OCI-LY1 (cell line): ENCODE results near the gene CHPF.

Experiments used
- H2AFZ ChIP-seq: fragments of 200-600 bp; sonication (generic), shearing (Covaris generic); 2 replicates; pipeline ENCODE4 v1.6.0; 2014; ENCODE audit warnings: antibody characterized with exemption, mild to moderate bottlenecking, low read length
- H3F3A ChIP-seq: fragments of 200-600 bp; sonication (generic), shearing (Covaris generic); 2 replicates; pipeline ENCODE4 v1.6.0; 2014; ENCODE audit warnings: mild to moderate bottlenecking, antibody characterized with exemption, low read length, moderate library complexity; ENCODE audit not compliant: insufficient read depth
- H3K27ac ChIP-seq: fragments of 200-600 bp; sonication (generic); 2 replicates; pipeline ENCODE4 v1.5.1; 2014; ENCODE audit warnings: low read length, mixed run types, mild to moderate bottlenecking, low read depth; ENCODE audit not compliant: poor library complexity, severe bottlenecking
- H3K27me3 ChIP-seq: fragments of 200-600 bp; sonication (generic); 2 replicates; pipeline ENCODE4 v1.6.0; 2014; ENCODE audit warnings: antibody characterized with exemption, mild to moderate bottlenecking, low read length, moderate library complexity; ENCODE audit not compliant: insufficient read depth
- H3K36me3 ChIP-seq: fragments of 200-600 bp; sonication (generic); 2 replicates; pipeline ENCODE4 v1.6.1; 2014; ENCODE audit warnings: mild to moderate bottlenecking, antibody characterized with exemption, low read length, moderate library complexity, mixed read lengths; ENCODE audit not compliant: insufficient read depth
- H3K4me1 ChIP-seq: fragments of 200-600 bp; sonication (generic); 2 replicates; pipeline ENCODE4 v1.5.1; 2014; ENCODE audit warnings: mild to moderate bottlenecking, low read length, moderate library complexity; ENCODE audit not compliant: insufficient read depth, severe bottlenecking
- H3K4me2 ChIP-seq: fragments of 200-600 bp; sonication (generic), shearing (Covaris generic); 2 replicates; pipeline ENCODE4 v1.6.1; 2014; ENCODE audit warnings: low read length
- H3K4me3 ChIP-seq: fragments of 200-600 bp; sonication (generic); 2 replicates; pipeline ENCODE4 v1.5.1; 2014; ENCODE audit warnings: low read length, low read depth, mild to moderate bottlenecking, mixed read lengths; ENCODE audit not compliant: poor library complexity, severe bottlenecking
- H3K79me2 ChIP-seq: fragments of 200-600 bp; shearing (Covaris generic); 2 replicates; pipeline ENCODE4 v1.6.1; 2016; ENCODE audit warnings: mixed run types, low read length, mixed read lengths; ENCODE audit not compliant: insufficient read depth
- H3K9ac ChIP-seq: fragments of 200-600 bp; sonication (generic), shearing (Covaris generic); 2 replicates; pipeline ENCODE4 v1.6.1; 2014; ENCODE audit warnings: mild to moderate bottlenecking, low read length, mixed read lengths
- H3K9me2 ChIP-seq: fragments of 200-600 bp; sonication (generic), shearing (Covaris generic); 2 replicates; pipeline ENCODE4 v1.6.1; 2014; ENCODE audit warnings: low read depth, mild to moderate bottlenecking, low read length, mixed read lengths
- H3K9me3 ChIP-seq: fragments of 200-600 bp; shearing (Covaris generic); 2 replicates; pipeline ENCODE4 v1.6.1; 2014; ENCODE audit warnings: low read length, mixed read lengths
- H4K20me1 ChIP-seq: fragments of 200-600 bp; sonication (generic), shearing (Covaris generic); 2 replicates; pipeline ENCODE4 v1.6.0; 2016; ENCODE audit warnings: mild to moderate bottlenecking, low read length; ENCODE audit not compliant: insufficient read depth
- CTCF ChIP-seq: fragments of 200-600 bp; sonication (generic), shearing (Covaris generic); IDR thresholded peaks from 2 replicates; pipeline ENCODE4 v1.5.1; 2017; ENCODE audit warnings: mild to moderate bottlenecking, antibody characterized with exemption, low read length, moderate library complexity, mixed read lengths
- EZH2 ChIP-seq: fragments of 200-600 bp; sonication (generic), shearing (Covaris generic); IDR thresholded peaks from 2 replicates; pipeline ENCODE4 v1.8.0; 2017; ENCODE audit warnings: borderline replicate concordance, mixed run types, mild to moderate bottlenecking, antibody characterized with exemption, low read length, moderate library complexity, mixed read lengths

The CHPF gene

DNA sequence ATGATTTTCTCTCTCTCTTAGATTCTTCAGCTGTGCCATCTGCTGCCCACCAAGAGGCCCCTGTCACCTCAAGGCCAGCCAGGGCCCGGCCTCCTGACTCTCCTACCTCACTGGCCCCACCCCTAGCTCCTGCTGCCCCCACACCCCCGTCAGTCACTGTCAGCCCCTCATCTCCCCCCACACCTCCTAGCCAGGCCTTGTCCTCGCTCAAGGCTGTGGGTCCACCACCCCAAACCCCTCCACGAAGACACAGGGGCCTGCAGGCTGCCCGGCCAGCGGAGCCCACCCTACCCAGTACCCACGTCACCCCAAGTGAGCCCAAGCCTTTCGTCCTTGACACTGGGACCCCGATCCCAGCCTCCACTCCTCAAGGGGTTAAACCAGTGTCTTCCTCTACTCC, 54.3 kb downstream of the CHPF start:
- no peak overlapping the region for H3K27ac ChIP-seq
- H3K4me1 ChIP-seq = no peaks in the 10 kb centered on the region
- no peaks in the 10 kb centered on the region for H3K79me2 ChIP-seq
- no peak overlapping the region for H3K9ac ChIP-seq
- no peak for TF ChIP-seq EZH2
- TF ChIP-seq CTCF = no peak
- no peaks in the 10 kb centered on the region for H3K9me2 ChIP-seq
- no peaks in the 10 kb centered on the region for H3F3A ChIP-seq
- 0 out of 2 replicates have a peak, but pooled peaks cover 5% of the 10 kb centered on the region for H3K27me3 ChIP-seq
- no peak overlapping the region for H2AFZ ChIP-seq
- no peak overlapping the region for H3K4me3 ChIP-seq
- no peaks in the 10 kb centered on the region for H3K9me3 ChIP-seq
- no peak overlapping the region for H3K4me2 ChIP-seq
- no peaks in the 10 kb centered on the region for H4K20me1 ChIP-seq
- no peaks in the 10 kb centered on the region for H3K36me3 ChIP-seq
